GM19395 (cell line): ENCODE measurements around the gene ARFGAP1.

ENCODE experiments used
- ATAC-seq: cut with Tn5 transposase; IDR thresholded peaks from one replicate; pipeline ENCODE4 v1.9.1; 2021; ENCODE audit warnings: mild to moderate bottlenecking, moderate library complexity; ENCODE audit not compliant: unreplicated experiment

ARFGAP1 gene

DNA sequence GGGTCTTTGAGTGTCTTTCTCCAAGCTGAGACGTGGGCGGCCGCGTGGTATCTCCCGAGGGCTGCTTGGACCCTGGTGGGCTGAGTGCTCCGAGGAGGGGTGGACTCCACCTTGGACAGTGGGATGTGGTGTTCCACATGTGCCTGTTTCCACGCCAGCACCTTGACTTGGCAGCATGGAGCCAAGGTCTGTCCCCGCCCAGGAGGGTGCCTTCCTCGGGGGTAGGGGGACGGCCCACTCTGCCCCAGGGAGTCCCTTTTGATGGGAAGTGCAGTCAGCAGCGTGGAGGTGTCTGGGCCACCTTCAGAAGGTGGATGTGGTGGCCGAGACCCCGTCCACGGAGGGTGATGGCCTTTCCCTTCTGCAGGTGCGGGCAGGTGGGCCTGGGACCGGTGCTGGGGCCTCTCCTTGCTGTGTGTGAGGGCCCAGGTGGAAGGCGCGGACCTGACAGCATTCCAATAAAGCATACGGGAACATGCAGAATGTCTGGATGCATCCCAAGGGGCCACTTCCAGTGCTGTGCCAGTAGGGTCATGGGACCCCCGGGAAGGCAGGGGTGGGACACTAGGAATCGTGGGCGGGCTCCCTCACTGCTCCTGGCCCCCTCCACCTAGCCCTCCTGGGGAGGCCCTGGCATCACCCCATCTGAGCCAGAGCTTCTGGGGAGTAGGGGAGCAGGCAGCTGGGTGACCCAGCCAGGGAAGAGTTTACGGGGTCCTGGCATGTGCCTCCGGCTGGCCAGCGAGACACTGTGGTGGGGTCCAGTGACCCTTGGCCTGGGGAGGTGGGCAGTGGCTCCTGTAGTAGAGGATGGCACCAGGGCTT, 16.9 kb downstream of the ARFGAP1 start:
- ATAC-seq, result no peak

DNA sequence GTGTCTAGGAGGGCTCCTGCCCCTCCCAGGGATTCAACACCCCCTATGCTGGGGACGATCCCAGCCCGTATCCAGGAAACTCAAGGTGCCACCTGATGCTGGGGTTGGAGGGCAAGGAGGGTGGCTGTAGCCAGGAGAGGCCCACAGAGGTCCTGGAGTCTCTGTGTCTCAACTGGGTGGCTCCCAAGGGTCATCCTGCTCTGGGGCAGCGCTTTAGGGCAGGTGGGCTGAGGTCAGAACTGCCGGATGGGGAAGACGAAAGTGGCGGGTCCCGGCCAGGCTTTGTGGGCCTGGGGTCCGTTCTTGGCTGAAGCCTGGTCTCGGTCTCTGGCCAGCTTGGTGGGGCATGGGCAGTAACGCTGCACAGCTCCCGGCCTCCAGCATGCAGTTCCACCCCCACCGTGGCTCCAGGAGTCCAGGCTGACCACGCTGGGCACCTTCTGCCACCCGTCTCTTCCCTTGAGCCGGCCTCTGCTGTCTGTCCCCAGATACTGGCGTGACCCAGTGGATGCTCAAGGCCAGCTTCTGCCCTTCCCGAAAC, 17.6 kb downstream of the ARFGAP1 start:
- ATAC-seq, result no peak

DNA sequence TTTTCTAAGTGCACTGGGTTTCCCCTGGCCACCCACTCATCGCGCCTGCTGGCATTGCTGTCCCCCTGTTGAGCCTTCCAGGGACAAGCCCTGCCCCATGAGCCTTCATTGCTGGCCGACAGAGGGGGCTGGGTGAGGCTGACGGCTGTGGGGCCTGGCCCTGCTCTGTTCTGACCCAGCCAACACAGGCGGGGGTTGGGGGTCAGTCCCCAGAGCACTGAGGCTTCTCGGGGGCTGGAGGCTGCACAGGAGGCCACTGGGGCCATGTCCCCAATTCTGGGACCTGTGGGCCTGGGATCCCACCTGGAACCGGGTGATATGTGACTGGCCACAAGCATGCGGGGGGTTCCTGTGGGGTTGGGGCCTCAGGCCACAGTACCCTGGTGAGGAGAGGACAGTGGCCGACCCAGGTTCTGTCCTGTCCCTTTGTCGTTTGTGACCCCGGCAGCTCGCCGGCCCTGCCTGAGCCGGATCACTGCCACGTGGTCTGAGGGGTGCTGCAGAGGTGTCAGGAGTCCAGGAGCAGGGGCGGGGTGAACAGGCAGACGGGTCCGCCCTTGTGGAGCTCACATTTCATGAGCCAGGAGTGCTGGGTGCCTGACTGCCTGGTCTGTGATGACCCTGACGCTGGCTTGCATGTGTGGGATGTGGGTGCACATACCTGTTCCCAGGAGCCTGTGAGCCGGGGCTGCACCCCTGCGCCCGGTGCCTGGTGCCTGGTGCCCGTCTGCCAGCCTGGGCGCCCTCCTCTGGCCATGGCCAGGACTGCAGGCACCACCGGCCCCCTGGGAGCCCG, 18.3 kb downstream of the ARFGAP1 start:
- no peak for ATAC-seq

DNA sequence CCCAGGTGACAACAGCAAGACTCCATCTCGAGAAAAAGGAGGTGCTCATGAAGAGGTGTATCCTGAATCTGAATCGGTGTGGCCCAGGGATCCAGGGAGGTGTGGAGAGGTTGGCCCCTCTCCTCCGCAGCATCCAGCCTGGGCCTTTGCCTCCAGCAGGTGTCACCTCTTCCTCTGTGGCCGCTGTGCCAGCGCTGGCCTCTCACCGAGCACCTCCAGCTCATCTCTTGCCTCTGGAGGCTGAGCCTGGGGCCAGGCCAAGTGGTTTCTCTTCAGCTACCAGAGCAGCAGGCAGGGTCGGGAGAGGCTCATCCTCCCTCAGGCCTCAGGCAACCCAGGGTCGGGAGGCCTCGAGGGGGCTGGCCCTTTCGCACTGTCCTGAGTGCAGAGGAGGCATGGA, 19.2 kb downstream of the ARFGAP1 start:
- no peak for ATAC-seq

DNA sequence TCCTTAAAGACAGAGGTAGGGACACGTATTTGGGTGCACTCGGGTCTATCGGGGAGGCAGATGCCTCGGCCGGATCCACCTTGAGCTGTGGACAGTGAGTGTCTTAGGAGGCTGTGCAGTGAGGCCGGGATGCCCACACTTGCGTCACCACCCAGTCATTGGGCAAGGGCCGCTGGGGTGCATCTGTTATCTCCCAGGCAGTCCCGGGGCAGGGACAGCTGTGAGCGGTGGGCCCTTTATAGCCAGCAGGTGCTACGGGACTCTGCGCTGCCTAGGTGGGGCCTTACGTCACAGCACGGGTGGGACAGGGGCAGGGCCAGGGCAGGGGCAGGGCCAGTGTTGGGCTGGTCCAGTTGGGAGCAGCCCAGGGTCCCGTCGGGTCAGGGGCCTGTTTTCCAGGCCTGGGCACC, 19.7 kb downstream of the ARFGAP1 start:
- no peak for ATAC-seq

DNA sequence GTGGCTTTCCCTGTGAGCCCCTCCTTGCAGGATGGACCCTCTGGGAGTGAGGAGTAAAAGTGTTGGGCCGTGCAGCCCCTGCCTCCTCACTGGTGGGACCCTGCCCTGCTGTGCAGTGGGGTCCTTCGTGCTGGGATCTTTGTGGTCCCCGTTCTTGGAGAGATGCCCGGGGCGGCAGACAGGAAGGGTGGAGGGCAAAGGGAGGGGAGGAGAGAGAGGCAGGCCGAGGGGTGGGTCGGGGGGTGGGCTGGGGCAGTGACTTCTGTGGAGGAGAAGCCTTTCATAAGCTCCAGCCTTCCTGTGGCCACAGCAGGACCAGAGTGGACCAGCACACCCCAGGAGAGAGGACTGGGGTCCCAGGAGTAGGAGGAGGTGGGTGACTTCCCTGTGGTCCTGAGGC, 20.3 kb downstream of the ARFGAP1 start, which contains the start of gene COL20A1:
Gene COL20A1 (plus strand): TSS at position 283 of the 400 bp plus-strand sequence. CDS start 1,922 bp downstream, outside the sequence.
- ATAC-seq, result no peak

DNA sequence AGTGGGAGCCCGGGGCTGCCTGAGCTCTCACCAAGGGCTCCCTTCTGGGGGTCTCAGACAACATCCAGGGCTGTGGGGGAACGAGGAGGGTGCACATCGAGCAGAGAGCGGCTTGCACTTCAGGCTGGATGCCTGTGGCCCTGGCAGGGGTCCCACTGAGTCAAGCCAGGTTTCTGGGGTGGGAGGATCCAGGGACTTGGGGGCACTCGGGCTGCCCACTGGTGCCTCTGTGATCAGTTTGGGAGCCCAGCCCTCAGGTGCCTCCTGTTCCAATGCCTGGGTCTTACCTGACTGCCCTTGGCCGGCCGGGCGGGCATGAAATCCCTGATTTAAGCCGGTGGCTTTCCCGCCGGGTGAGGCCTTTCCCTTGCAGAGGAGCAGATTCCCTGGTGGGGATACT, 20.8 kb downstream of the ARFGAP1 start:
- no peak for ATAC-seq

DNA sequence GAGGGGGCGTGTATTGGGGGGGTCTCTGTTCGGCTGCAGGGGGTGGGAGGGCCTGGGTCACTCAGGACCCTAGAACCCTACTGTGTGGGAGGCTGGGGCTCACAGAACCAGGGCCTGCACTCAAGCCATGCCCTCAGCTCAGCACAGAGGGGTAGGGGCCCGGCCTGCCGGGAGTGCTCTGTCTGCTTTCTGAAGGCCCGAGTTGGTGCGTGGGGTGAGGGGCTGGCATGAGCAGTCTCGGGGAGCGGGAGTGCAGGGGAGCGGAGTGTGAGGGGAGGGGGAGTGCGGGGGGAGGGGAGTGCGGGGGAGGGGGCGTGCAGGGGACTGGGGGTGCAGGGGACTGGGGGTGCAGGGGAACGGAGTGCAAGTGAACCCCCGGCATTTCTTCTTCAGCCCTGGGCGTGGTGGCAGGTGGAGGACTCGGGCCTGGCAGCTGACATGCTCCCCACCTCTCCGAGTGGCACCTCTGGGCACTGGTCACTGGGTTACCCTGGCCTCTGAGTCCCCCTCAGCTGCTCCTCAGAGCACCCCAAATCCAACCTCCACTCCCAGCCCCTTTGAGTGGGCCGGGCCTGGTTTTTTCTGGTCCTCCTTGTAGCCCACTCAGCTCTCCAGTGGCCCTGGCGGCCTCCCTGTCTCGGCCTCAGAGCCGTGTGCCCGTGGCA, 21.4 kb downstream of the ARFGAP1 start:
- no peak for ATAC-seq

DNA sequence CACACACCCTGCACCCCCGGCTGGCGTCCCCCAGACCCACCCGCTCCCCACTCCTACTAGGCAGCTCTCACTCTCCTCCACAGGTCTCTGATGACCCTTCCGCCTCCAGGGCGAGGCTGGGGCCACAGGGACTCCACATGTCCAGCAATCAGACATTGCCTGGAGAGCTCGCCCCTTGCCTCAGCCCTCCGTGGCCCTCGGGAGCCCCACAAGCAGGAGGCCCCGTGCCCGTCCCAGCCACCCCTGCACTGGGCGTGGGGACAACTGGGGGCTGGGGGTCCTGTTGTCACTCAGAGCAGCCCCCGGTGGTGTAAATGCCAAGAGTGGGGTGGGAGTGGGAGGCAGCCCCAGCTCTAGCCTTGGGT, 21.9 kb downstream of the ARFGAP1 start:
- ATAC-seq, result no peak

DNA sequence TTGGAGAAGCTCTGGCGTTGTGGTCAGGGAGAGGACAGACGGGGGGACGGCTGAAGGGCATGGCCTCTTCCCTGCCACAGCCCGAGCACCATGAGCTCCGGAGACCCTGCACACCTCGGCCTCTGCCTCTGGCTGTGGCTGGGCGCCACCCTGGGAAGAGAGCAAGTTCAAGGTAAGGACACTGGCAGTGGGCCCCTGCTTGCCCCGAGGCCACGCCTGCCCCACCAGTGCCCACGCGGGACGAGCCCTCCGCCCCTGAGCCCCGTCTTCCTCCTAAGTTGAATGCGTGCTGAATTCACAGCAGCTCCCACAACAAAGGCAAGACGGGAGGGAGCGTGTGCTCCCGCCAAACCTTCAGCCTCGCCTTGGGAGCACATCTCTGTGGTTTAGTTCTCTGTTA, 22.4 kb downstream of the ARFGAP1 start:
- ATAC-seq, result no peak

DNA sequence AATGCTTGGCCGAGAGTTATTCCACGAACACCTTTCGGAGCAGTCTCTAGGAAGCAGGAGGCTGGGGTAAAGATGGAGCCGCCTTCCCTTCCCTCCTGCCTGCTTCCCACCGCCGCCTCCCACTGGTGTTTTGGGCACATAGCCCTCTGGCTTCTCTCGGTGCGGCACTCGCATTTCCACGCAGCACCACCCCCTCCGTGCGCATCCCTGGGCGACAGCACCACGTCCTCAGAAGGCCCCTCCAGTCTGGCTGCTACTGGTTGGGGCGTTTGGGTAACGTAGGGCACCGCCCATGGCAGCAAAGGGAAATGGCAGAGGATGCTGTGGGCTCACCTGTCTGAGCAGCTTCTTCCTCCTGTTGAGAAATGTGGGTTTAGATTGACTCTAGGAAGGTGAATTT, 22.8 kb downstream of the ARFGAP1 start:
- ATAC-seq, result no peak

DNA sequence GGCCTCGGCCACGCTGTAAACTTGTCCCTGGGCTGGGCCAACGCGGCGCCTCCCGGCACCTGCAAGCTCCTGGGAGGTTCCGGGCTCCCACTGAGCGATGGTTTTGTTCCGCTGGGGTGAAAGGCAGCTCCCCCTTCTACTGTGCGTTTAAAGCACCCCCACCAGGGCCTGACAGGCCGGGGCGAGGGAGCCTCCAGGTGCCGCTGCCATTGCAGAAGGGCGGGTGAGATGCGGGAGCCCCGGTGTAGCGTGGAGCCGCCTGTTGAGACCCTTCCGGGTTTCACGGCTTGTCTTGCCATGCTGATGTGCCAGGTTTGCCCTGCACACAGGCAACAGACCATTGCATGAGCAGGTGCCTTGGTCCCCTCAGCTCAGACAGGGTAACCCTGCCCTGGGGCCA, 23.2 kb downstream of the ARFGAP1 start:
- ATAC-seq, result no peak

DNA sequence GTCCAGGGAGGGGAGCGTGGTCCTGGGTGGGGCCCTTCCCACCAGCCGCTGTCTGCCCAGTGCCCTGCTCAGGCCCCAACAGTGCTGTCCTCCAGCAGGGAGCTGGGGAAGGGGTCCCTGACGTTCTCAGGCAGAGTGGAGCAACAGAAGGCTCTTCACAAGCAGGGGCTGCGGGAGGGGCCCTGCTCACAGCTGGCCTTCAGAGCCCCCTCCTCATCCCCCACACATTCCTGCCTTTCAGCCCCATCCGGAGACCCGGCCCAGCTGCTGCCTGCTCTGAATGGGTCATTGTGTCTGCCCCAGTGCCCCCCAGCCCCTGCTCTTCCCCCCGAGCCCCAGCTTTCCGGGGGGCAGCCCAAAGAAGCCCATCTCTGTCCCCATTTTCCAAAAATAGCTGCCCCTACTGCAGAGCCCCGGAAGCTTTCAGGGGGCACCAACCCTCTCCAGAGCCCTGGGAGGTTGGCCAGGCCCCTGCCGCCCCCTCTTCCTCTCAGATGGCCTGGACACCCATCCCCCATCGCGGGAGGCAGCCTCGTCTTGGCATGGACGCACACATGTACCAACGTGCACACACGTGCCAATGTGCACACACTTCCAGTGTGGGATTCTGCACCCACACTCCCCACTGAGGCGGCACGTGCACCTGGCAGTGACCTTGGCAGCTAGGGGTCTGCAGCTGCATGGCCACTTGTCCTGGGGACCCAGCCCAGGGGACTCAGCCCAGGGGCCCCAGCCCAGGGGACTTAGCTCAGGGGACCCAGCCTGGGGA, 24.1 kb downstream of the ARFGAP1 start:
- no peak for ATAC-seq

DNA sequence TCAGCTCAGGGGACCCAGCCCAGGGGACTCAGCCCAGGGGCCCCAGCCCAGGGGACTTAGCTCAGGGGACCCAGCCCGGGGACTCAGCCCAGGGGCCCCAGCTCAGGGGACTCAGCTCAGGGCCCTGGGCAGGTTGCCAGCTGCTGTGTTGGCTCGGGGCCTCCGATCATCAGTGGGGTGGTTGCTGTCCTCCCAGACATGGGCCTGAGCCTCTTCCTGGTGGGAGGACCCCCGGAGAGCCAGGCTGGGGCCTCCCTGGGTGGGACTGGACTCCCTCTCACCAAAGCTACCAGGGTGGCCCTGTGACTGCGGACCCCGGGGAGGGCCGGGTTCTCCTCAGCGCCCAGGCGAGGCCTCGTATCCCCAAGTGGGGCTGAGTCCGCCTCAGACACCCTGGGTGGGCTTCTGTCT, 24.8 kb downstream of the ARFGAP1 start:
- ATAC-seq, result no peak

DNA sequence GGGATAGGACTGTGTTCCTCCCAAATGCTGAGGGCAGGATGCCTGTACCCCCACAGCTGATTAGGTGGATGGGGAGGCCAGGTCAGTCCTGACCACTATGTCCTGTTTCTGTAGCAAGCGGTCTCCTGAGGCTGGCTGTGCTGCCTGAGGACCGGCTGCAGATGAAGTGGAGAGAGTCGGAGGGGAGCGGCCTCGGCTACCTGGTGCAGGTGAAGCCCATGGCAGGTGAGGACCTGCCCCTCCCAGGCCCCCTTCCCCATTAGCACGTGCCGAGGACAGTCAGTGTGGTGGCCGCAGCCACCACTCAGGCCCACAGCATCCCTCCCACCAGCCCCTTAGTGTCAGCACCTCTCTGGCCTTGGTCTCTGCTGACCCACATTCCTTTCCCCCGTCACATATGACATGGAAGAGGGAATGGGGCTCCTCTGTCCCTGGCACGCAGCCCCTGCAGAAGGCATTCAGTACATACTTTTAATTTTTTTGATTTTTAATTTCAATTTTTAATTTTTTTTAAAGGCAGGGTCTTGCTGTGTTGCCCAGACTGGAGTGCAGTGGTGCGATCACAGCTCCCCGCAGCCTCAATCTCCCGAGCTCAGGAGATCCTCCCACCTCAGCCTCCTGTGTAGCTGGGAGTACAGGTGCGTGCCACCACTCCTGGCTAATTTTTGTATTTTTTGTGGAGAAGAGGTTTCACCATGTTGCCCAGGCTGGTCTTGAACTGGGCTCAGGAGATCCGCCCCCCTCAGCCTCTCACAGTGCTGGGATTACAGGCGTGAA, 25.4 kb downstream of the ARFGAP1 start:
- no peak for ATAC-seq

DNA sequence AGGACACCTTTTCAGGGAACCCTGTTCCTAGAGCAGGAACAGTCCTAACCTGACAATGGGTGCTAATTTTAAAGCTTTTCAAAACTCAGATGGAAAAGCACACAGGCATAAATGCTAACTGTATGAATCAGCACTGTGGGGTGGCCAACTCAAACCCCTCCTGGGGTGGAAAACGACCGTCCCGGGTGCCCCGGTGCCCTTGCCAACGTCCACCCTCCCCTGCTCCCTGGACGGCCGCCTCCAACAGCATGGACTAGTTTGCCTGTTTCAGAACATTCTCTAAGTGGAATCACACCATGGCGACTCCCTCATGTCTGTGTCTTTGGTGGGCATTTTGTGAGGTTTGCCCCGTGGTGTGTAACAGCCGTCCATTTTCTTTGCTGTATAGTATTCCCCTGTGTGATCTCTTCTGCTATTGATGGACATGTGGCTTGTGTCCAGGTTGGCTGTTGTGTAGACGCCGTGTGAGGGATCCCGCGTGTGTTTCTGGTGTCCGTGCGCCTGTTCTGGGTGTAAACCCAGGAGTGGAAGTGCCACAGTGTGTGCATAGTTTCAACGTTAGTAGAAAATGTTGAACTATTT, 26.2 kb downstream of the ARFGAP1 start:
- no peak for ATAC-seq

DNA sequence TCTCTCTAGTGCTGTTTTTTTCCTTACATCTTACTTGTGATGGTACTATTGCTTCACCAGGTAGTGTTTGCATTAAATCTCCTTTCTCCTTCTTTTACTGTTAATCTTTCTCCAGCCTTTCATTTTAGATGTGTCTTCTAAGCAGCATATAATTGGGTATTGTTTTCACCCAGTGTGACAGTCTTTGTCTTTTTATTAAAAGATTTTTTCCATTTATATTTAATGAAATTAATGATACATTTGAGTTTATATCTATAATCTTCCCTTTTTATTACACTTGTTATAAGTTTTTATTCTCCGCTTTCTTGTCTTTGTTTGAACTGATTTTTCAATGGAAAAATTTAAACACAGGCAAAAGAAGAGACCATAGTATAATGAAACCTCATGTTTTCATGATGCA, 29.1 kb downstream of the ARFGAP1 start:
- ATAC-seq, result no peak

DNA sequence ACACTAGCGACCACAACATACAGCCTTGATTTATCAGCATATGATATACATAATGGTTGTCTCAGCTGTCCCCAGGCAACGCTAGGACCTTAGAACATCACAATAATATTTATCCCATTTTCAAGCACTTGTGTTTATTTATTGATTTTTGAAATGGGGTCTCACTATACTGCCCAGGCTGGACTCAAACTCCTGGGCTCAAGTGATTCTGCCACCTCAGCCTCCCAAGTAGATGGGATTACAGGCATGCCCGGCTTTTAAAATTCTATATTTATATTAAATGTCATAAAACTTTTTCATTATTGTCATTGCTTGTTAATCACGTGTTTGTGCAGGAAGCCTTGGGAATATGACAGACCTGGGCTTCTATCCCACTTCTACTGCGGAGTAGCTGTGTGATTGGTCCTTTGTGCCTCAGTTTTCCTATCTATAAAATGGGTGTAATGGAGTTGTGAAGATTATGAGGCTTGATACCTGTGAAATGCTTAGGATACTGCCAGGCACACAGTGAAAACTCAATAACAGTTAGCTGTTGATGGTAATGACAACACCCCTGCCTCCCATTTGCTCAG, 30.6 kb downstream of the ARFGAP1 start:
- ATAC-seq, result no peak

DNA sequence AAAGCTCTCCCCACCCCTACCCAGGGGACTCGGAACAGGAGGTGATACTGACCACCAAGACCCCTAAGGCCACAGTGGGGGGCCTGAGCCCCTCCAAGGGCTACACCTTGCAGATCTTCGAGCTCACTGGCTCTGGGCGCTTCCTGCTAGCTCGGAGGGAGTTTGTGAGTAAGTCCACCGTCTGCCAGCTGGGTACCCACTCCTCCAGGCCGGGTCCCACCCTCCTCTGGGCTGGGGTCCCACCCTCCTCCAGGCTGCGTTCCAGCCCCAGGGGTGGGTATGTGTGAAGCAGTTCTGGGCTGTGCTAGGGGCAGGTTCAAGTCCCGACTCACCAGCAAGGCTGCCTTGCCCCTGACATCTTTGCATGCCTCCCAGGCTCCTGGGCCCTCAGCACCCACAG, 32.8 kb downstream of the ARFGAP1 start:
- no peak for ATAC-seq
